Heart right ventricle (tissue), 16 donors: Measurements from ENCODE around the gene KCNQ1. TPM values are rescaled to one million over a fixed set of nuclear protein-coding genes. Genes with fewer than 3 reads are reported as not detected.

Experiments
- ATAC-seq, 8 donors: fragments of 200-7000 bp; cut with Tn5 transposase; one replicate each; pipeline ENCODE4 v1.9.1; 2020; ENCODE audit warnings: mild to moderate bottlenecking in 8 of 8, moderate library complexity in 8 of 8, moderate number of reproducible peaks in 1 of 8
- DNase-seq, 2 donors: peaks; one replicate each; pipeline ENCODE4 v3.0.0-alpha.2; 2020
- H3K27ac ChIP-seq, 10 donors: fragments of 200-600 bp; sonication (generic) in 2 of 10; one replicate each; pipeline versions ENCODE4 v1.5.0 to v1.8.0; 2020 to 2022; ENCODE audit warnings: mild to moderate bottlenecking in 3 of 10
- H3K27me3 ChIP-seq, 7 donors: fragments of 200-600 bp; one replicate each; pipeline ENCODE4 v1.8.0; 2021 to 2022; ENCODE audit warnings: mild to moderate bottlenecking in 2 of 7
- H3K36me3 ChIP-seq, 9 donors: fragments of 200-600 bp; sonication (generic) in 1 of 9; one replicate each; pipeline versions ENCODE4 v1.5.0 to v1.8.0; 2020 to 2022; ENCODE audit warnings: mild to moderate bottlenecking in 2 of 9
- H3K4me1 ChIP-seq, 9 donors: fragments of 200-600 bp; sonication (generic) in 1 of 9; one replicate each; pipeline versions ENCODE4 v1.5.0 to v1.8.0; 2020 to 2022; ENCODE audit warnings: mild to moderate bottlenecking in 4 of 9
- H3K4me3 ChIP-seq, 10 donors: fragments of 200-600 bp; sonication (generic) in 2 of 10; one replicate each; pipeline versions ENCODE4 v1.5.0 to v1.8.0; 2020 to 2022; ENCODE audit warnings: mild to moderate bottlenecking in 7 of 10, moderate library complexity in 2 of 10
- H3K9me3 ChIP-seq, 11 donors: fragments of 200-600 bp in 10 of 11; sonication (generic) in 2 of 11; one replicate each; pipeline versions ENCODE4 v1.5.0 to v1.8.0; 2013 to 2022; ENCODE audit warnings: mild to moderate bottlenecking in 2 of 11, control low read depth in 1 of 11, moderate library complexity in 1 of 11
- WGBS, 2 donors: extraction: QIAGEN DNeasy Blood & Tissue Kit; methylation state at CpG; one replicate each; pipeline ENCODE4 v1.1.7; 2013; ENCODE audit warnings: inconsistent platforms in 1 of 2; 5-methylcytosine and 5-hydroxymethylcytosine counted together
- intact Hi-C, 10 donors: fragments of 100-400 bp; cut with DNase I; formaldehyde crosslinking; loops; one replicate each; pipeline versions ENCODE4 v1.11.1 to v1.14.2; 2022
- polyA plus RNA-seq, 2 donors: library from polyadenylated mRNA; stranded (reverse); fragments of 200-250 nt; gene quantifications; one replicate each; pipeline ENCODE4 v1.2.3, GENCODE V29; 2013
- total RNA-seq, 10 donors: library from RNA; stranded (reverse); fragmentation: NEBNext Ultra II Directional in 3 of 10; extraction: Animal tissue kit (Norgen Biotek cat#: 25700) in 3 of 10; gene quantifications; one replicate each; pipeline versions ENCODE4 v1.2.1 to v1.2.4, GENCODE V29; 2021 to 2023
- TF ChIP-seq, protein P1 (sequence below), 9 donors: fragments of 200-600 bp; sonication (generic) in 2 of 9; IDR thresholded peaks; one replicate each; pipeline versions ENCODE4 v1.5.0 to v1.8.0; 2021 to 2022; ENCODE audit warnings: antibody characterized with exemption in 9 of 9, mild to moderate bottlenecking in 5 of 9, moderate library complexity in 1 of 9
- donor health status: Arrhythmogenic right ventricular cardiomyopathy.
- donor health status: ischemic (EF 13 %, LVEDD 7.1; RV severe dilation, severe dysfunction).
- donor health status: healthy with polysubstance abuse.
- donor health status: DM: no; HTN: yes; CAD: no.
- donor health status: DM: no; HTN: no; CAD: no.
- donor health status: ischemic (EF 25% LVEDD 6.9; RV normal size, moderate dysfunction).
- donor health status: ischemic (EF 25% LVEDD 5.7; RV mildly dilated, moderate dysfunction).
- donor health status: healthy.
- donor health status: DM: yes; HTN: yes; CAD: no.
- donor health status: Ischemic cardiomyopathy.
- donor health status: ischemic (EF 35%, LVEDD 5.7; RV mildly dilated, moderate dysfunction).
- donor health status: nonischemic (EF 11% LVEDD 7.7; RV severe dilation, severe dysfunction).
- donor health status: DM: yes; HTN: yes; CAD: no.
- donor health status: PGD.
- donor health status: ischemic (EF 29% LVEDD 5.4; RV normal size, mild dysfunction).
- donor health status: nonischemic (EF 23%, LVEDD 6.1; RV moderate dilation, normal function).

The KCNQ1 gene
- total and polyA plus RNA-seq, 12 donors = 19.9 to 48.2 (median 33.7) TPM

DNA sequence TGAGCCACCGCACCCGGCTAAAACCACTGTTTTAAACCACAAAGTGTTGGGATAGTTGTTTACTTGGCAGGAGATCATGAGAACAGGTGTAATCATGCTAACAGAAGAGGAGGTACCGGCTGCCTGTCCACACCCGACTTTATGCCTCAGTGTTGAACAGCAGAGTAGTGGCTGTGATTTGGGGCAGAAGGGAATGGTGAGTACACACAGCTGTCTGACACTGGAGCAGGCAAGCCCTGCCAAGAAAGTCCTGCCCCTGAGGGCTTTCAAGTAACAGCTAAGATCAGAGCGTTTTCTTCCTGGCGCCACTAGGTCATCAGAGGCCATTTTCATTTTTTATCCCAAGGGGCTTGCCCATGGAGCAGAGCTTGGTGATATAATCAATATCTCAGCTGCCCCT is 432.7 kb downstream of the KCNQ1 start:
- intact Hi-C loops = loop anchor here in 1 of 10 donors (10.0 kb wide), 1 partner anchor 183 kb away; the partner anchor contains the start of gene KCNQ1OT1
- no peak overlapping the region for H3K4me3 ChIP-seq

DNA sequence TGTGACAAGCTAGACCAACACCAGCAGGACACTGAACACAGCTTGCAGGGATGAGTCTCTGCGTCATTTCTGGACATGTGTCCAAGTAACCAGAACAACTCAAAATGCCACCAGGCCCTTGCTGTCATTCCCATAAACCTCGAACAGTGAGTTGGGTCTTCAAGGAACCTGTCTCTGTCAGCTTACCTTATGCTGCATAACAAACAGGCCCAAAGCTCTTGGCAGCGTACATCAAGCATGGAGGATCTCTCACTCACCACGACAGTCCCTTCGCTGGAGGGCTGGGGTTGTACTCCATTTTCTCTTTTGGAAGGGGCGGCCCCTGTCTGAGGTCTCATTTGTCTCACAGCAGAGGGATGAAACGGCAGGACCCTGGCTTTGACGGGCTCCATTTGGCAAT is 434.0 kb downstream of the KCNQ1 start:
- H3K27ac ChIP-seq = no peak overlapping the region
- 97% methylated on average over 8 of the region's 8 CpGs for WGBS, 2 donors
- intact Hi-C loops = loop anchor here in 1 of 10 donors (10.0 kb wide), 1 partner anchor 184 kb away; the partner anchor contains the start of gene KCNQ1OT1
- DNase-seq = no peak
- peaks cover 5 to 24% (median 13%) of the 10 kb centered on the region in 9 donors for H3K4me1 ChIP-seq
- peaks cover 0 to 14% (median 0%) of the 10 kb centered on the region in 11 donors for H3K9me3 ChIP-seq
- no peak overlapping the region for H3K4me3 ChIP-seq
- peaks cover 0 to 10% (median 0%) of the 10 kb centered on the region in 7 donors for H3K27me3 ChIP-seq
- TF ChIP-seq, protein P1, sequence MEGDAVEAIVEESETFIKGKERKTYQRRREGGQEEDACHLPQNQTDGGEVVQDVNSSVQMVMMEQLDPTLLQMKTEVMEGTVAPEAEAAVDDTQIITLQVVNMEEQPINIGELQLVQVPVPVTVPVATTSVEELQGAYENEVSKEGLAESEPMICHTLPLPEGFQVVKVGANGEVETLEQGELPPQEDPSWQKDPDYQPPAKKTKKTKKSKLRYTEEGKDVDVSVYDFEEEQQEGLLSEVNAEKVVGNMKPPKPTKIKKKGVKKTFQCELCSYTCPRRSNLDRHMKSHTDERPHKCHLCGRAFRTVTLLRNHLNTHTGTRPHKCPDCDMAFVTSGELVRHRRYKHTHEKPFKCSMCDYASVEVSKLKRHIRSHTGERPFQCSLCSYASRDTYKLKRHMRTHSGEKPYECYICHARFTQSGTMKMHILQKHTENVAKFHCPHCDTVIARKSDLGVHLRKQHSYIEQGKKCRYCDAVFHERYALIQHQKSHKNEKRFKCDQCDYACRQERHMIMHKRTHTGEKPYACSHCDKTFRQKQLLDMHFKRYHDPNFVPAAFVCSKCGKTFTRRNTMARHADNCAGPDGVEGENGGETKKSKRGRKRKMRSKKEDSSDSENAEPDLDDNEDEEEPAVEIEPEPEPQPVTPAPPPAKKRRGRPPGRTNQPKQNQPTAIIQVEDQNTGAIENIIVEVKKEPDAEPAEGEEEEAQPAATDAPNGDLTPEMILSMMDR (IDR thresholded peaks at IDR 0.05) = no peak
- ATAC-seq = no peak
- no peaks in the 10 kb centered on the region for H3K36me3 ChIP-seq

More for the DNA sequence above, 432.7 kb downstream of the KCNQ1 start:
- ATAC-seq = no peak
- no peak for DNase-seq
- H3K27me3 ChIP-seq = peaks cover 0 to 5% (median 0%) of the 10 kb centered on the region in 7 donors
- H3K36me3 ChIP-seq = no peaks in the 10 kb centered on the region
- TF ChIP-seq, protein P1 (IDR thresholded peaks at IDR 0.05) = no peak
- H3K9me3 ChIP-seq = peaks cover 0 to 14% (median 0%) of the 10 kb centered on the region in 11 donors
- peaks cover 0 to 13% (median 8%) of the 10 kb centered on the region in 9 donors for H3K4me1 ChIP-seq
- no peak overlapping the region for H3K27ac ChIP-seq
- 81% methylated on average over 6 of the region's 6 CpGs for WGBS, 2 donors

DNA sequence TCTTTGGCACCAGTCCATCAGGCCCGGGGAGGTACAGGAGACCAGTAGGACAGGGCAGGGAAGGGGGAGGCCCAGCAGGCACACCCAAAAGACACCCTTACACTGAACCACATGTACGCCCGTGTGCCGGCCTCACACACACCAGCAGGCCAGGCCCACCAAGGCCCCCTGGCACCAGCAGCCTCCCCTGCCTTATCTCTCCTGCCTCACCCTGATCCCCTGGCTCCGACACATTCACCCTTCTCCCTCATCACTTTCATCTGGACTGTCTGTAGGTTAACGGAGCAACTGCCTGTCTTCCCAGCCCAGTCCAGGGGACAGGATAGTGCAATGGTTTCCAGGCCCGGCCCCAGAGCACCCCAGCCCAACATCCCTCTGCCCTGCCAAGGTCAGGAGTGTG is 435.8 kb downstream of the KCNQ1 start:
- Histone ChIP-seq H3K4me1 (peaks cover 5 to 31% (median 22%) of the 10 kb centered on the region in 9 donors), H3K9me3 (peaks cover 0 to 6% (median 0%) of the 10 kb centered on the region in 11 donors), H3K27ac (no peak overlapping the region), H3K27me3 (peaks cover 0 to 25% (median 0%) of the 10 kb centered on the region in 7 donors), H3K36me3 (no peaks in the 10 kb centered on the region), H3K4me3 (no peak overlapping the region)
- DNase-seq = no peak
- 81 to 84% methylated on average over 7 of the region's 7 CpGs for WGBS, 2 donors
- TF ChIP-seq, protein P1 (IDR thresholded peaks at IDR 0.05) = no peak
- intact Hi-C loops = loop anchor here in 8 of 10 donors (5.0 to 10.0 kb wide), 7 partner anchors 43 to 686 kb away; partner anchors contain the start of genes KCNQ1OT1 (in 4 of the 8), C11orf21 (in 1 of the 8) and TSPAN32 (in 1 of the 8)
- ATAC-seq = no peak

DNA sequence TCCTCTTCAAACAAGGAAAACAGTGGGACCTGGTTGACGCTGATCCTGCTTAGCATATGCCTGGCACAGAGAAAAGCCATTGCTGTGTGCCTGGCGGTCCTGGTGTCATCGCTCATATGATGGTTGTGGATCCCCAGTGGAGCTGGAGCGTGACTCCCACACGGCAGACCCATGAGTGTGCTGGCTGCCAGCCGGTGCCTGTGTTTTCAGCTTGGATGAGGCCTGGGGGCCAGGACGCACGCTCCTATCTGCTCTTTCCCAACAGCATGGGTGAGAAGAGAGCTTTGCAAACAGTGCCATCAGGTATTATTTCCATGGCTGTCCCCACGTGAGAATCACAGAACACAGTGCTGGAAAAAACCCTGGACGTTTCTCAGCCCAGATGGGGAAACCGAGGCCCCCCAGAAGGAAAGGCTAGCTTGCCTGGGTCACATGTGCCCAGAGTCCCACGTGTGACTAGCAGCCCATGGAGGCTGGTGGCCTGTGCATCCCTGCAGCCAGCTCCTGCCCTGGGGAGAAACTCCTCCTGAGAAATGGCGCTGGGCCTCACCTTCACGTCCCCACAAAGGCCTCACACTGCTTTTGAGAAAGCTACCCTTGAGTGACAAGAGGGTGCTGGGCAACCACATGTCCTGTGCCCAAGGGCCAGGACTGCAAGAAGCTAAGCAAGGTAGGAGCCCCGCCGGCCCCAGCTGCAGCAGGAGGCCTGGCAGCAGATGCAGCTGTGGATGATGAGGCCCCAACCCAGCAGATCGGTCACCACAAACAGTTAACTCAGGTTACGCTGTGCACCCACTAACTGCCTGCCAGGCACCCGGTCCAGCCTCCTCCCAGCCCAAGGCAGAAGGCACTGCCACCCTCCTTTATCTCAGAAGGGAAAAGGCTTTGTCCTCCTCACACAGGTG is 436.5 kb downstream of the KCNQ1 start:
- H3K4me3 ChIP-seq = peak overlapping the region in 2 of 10 donors; percentile 63 to 84
- peaks cover 0 to 6% (median 0%) of the 10 kb centered on the region in 11 donors for H3K9me3 ChIP-seq
- WGBS, 2 donors = 86 to 90% methylated on average over 19 of the region's 19 CpGs
- intact Hi-C loops = loop anchor here in 8 of 10 donors (5.0 to 10.0 kb wide), 7 partner anchors 44 to 687 kb away; partner anchors contain the start of genes KCNQ1OT1 (in 4 of the 8), C11orf21 (in 1 of the 8) and TSPAN32 (in 1 of the 8)
- TF ChIP-seq, protein P1 (IDR thresholded peaks at IDR 0.05) = no peak
- H3K36me3 ChIP-seq = no peaks in the 10 kb centered on the region
- H3K27ac ChIP-seq = peak overlapping the region in 3 of 10 donors; percentile 32 to 67 (median 41)
- no peak for ATAC-seq
- H3K27me3 ChIP-seq = peaks cover 0 to 27% (median 0%) of the 10 kb centered on the region in 7 donors
- H3K4me1 ChIP-seq = peaks cover 5 to 33% (median 23%) of the 10 kb centered on the region in 9 donors
- DNase-seq = no peak
